Left ventricle myocardium inferior (tissue), 1 donor: ENCODE results near the gene BMPER. TPM values are rescaled to one million over a fixed set of nuclear protein-coding genes. Genes with fewer than 3 reads are reported as not detected.
A peak's percentile ranks its signal among the peaks of the same experiment; 100 is the strongest.

ENCODE experiments used
- DNase-seq: peaks from one replicate; pipeline ENCODE4 v3.0.0-alpha.2; 2020
- H3K27ac ChIP-seq: fragments of 200-600 bp; replicated peaks from 2 replicates; pipeline ENCODE4 v1.8.0; 2021
- H3K27me3 ChIP-seq: fragments of 200-600 bp; 2 replicates; pipeline ENCODE4 v1.8.0; 2021; ENCODE audit warnings: low read depth
- H3K36me3 ChIP-seq: fragments of 200-600 bp; 2 replicates; pipeline ENCODE4 v1.8.0; 2021
- H3K4me1 ChIP-seq: fragments of 200-600 bp; 2 replicates; pipeline ENCODE4 v1.8.0; 2021
- H3K4me3 ChIP-seq: fragments of 200-600 bp; 2 replicates; pipeline ENCODE4 v1.8.0; 2021; ENCODE audit warnings: mild to moderate bottlenecking, moderate library complexity
- H3K9me3 ChIP-seq: fragments of 200-600 bp; replicated peaks from 2 replicates; pipeline ENCODE4 v1.8.0; 2021
- intact Hi-C: fragments of 100-400 bp; cut with micrococcal nuclease; formaldehyde crosslinking; loops from one replicate; pipeline ENCODE4 v1.11.0; 2022
- total RNA-seq: library from RNA; stranded (reverse); fragmentation: NEBNext Ultra II Directional; extraction: Animal tissue kit (Norgen Biotek cat#: 25700); gene quantifications from one replicate; pipeline ENCODE4 v1.2.1, GENCODE V29; 2021
- TF ChIP-seq, protein P1 (sequence below): fragments of 200-600 bp; IDR thresholded peaks from 2 replicates; pipeline ENCODE4 v1.8.0; 2021; ENCODE audit warnings: antibody characterized with exemption, mild to moderate bottlenecking, borderline replicate concordance
- donor health status: DM: no; HTN: yes; CAD: no; lungs with severe emphysema.

BMPER gene
- total RNA-seq, 1 donor from 2014 or later = 2.9 TPM

DNA sequence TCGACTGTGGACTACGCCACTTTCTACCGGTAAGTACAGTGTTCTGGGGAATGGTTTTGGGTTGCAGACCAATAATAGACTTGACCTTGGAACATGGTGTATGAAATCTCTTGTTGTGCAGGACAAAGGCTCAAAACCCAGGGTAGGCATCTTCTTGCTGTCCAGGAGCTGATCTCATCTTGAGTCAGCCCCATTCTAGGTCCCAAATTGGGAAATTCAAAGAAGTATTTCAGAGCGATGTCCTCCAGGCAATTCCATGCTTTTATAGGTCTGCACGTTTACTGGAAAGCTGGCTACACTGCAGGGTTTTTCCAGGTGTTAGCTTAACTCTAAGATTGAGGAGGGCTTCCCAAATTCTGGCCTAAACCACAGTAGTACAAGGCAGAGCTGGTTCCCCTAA is 180.7 kb downstream of the BMPER start:
- Histone ChIP-seq H3K27me3 (peaks cover 2% of the 10 kb centered on the region), H3K4me3 (no peak overlapping the region), H3K27ac (no peak overlapping the region), H3K36me3 (no peaks in the 10 kb centered on the region), H3K4me1 (no peaks in the 10 kb centered on the region), H3K9me3 (no peaks in the 10 kb centered on the region)
- intact Hi-C loops = no loop called here
- TF ChIP-seq, protein P1, sequence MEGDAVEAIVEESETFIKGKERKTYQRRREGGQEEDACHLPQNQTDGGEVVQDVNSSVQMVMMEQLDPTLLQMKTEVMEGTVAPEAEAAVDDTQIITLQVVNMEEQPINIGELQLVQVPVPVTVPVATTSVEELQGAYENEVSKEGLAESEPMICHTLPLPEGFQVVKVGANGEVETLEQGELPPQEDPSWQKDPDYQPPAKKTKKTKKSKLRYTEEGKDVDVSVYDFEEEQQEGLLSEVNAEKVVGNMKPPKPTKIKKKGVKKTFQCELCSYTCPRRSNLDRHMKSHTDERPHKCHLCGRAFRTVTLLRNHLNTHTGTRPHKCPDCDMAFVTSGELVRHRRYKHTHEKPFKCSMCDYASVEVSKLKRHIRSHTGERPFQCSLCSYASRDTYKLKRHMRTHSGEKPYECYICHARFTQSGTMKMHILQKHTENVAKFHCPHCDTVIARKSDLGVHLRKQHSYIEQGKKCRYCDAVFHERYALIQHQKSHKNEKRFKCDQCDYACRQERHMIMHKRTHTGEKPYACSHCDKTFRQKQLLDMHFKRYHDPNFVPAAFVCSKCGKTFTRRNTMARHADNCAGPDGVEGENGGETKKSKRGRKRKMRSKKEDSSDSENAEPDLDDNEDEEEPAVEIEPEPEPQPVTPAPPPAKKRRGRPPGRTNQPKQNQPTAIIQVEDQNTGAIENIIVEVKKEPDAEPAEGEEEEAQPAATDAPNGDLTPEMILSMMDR = no peak
- DNase-seq = no peak

DNA sequence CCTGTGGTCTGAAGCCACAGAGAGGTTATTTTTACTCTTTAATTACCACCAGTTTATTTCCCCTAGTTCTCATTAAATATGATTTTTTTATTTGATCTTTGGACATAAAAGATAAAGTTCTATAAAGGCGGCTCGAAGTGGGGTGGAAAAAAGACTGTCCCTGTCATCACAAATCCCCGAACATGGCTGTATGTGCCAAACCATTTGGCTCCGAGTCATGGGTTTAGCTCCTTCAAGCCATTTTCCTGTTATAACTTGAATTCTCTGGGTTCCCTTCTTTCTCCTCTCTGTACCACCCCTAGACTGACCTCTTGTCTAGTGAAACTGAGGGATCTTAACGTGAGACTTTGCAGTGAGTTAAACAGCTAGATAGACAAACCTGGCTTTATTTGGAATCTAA is 181.6 kb downstream of the BMPER start:
- H3K4me1 ChIP-seq = peaks cover 6% of the 10 kb centered on the region
- intact Hi-C loops = no loop called here
- H3K4me3 ChIP-seq = no peak overlapping the region
- no peak overlapping the region for H3K27ac ChIP-seq
- no peaks in the 10 kb centered on the region for H3K9me3 ChIP-seq
- DNase-seq = no peak
- H3K27me3 ChIP-seq = no peaks in the 10 kb centered on the region
- TF ChIP-seq, protein P1 = no peak
- H3K36me3 ChIP-seq = no peaks in the 10 kb centered on the region

- intact Hi-C loops = no loop called here
- H3K4me3 ChIP-seq = no peak overlapping the region
- TF ChIP-seq, protein P1 = peak; percentile 59
- no peaks in the 10 kb centered on the region for H3K27me3 ChIP-seq
- no peak for DNase-seq
- peaks cover 9% of the 10 kb centered on the region for H3K9me3 ChIP-seq
- H3K36me3 ChIP-seq = no peaks in the 10 kb centered on the region
- H3K27ac ChIP-seq = no peak overlapping the region
- peaks cover 6% of the 10 kb centered on the region for H3K4me1 ChIP-seq
Measured at GRCh38 chr7:34087892-34088891, 182.9 kb downstream of the BMPER start.

GRCh38 chr7:34090816-34091215 is 185.5 kb downstream of the BMPER start:
- H3K27ac ChIP-seq = no peak overlapping the region
- DNase-seq = no peak
- TF ChIP-seq, protein P1 = no peak

DNA sequence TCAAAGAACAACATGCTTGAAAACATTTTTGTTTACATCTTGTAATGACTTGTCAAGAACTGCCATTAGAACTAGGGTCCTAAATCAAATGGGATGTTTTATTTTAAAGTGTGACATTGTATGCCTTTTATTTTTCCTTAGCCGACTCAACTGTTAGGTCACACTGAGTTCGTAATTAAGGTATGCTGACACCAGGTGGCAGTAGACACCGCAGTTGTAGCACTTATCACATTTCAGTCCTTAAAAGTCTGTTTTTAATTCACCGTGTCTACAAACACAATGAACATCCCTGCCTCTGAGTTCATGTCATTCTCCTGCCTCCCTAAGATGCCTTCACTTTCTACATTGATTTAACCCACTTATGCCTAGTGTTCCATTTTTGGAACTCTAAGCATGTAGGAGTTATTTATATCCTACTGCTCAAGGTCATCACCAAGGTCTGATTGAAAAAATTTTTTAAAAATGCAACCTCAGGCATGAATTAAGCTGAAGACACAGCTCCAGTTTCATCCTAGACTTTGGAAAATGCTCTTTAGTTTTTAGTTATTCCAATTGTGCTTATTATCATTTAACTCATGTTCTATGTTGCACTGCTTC is 186.1 kb downstream of the BMPER start:
- intact Hi-C loops = no loop called here
- DNase-seq = no peak

More at GRCh38 chr7:34090816-34091215, 185.5 kb downstream of the BMPER start:
- Histone ChIP-seq H3K4me3 (no peak overlapping the region), H3K36me3 (no peaks in the 10 kb centered on the region), H3K9me3 (peaks cover 10% of the 10 kb centered on the region), H3K27me3 (no peaks in the 10 kb centered on the region), H3K4me1 (peaks cover 9% of the 10 kb centered on the region)
- intact Hi-C loops = no loop called here

More for the DNA sequence above, 186.1 kb downstream of the BMPER start:
- H3K27me3 ChIP-seq = no peaks in the 10 kb centered on the region
- H3K36me3 ChIP-seq = no peaks in the 10 kb centered on the region
- no peak overlapping the region for H3K27ac ChIP-seq
- TF ChIP-seq, protein P1 = peak; percentile 61
- H3K9me3 ChIP-seq = peaks cover 10% of the 10 kb centered on the region
- H3K4me3 ChIP-seq = no peak overlapping the region
- peaks cover 15% of the 10 kb centered on the region for H3K4me1 ChIP-seq
